HL-60 (cell line): Measurements from ENCODE around the gene AKR1B1.

Source experiments
- GABPA ChIP-seq: IDR thresholded peaks from 2 replicates; pipeline ENCODE4 v1.6.1; 2012; ENCODE audit warnings: low read depth
- POLR2AphosphoS5 ChIP-seq: IDR thresholded peaks from 2 replicates; pipeline ENCODE4 v1.6.1; 2012; ENCODE audit warnings: low read depth
- SPI1 ChIP-seq: IDR thresholded peaks from 2 replicates; pipeline ENCODE4 v1.6.1; 2012; ENCODE audit warnings: low read depth, mild to moderate bottlenecking, borderline replicate concordance
- TF ChIP-seq, protein P1 (sequence below): IDR thresholded peaks from one replicate; pipeline ENCODE4 v1.5.1; 2011; ENCODE audit warnings: low read length, control low read depth, inconsistent platforms; ENCODE audit not compliant: insufficient read depth
- TF ChIP-seq, protein P2 (sequence below): IDR thresholded peaks from 2 replicates; pipeline ENCODE4 v1.6.1; 2012; ENCODE audit warnings: low read depth; ENCODE audit not compliant: insufficient replicate concordance

DNA sequence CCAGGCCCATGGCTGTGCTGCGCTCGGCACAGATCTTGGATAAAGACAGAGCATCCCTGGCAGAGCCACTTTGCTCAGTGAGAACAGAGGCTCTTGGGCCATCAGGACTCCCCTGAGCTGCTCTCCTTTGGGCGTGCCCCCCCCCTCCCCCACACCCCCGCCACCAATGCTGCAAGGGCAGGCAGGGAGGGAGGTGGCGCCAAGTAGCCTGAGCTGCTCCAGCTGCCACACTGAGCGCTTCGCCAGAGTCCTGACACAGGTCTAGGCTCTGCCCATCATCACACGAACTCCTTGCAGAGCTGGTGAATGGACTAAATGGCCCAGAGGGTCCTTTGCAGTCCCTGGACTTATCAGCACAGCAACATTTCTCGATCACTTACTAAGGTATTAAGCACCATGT, 12.5 kb downstream of the AKR1B1 start:
- TF ChIP-seq, protein P1, sequence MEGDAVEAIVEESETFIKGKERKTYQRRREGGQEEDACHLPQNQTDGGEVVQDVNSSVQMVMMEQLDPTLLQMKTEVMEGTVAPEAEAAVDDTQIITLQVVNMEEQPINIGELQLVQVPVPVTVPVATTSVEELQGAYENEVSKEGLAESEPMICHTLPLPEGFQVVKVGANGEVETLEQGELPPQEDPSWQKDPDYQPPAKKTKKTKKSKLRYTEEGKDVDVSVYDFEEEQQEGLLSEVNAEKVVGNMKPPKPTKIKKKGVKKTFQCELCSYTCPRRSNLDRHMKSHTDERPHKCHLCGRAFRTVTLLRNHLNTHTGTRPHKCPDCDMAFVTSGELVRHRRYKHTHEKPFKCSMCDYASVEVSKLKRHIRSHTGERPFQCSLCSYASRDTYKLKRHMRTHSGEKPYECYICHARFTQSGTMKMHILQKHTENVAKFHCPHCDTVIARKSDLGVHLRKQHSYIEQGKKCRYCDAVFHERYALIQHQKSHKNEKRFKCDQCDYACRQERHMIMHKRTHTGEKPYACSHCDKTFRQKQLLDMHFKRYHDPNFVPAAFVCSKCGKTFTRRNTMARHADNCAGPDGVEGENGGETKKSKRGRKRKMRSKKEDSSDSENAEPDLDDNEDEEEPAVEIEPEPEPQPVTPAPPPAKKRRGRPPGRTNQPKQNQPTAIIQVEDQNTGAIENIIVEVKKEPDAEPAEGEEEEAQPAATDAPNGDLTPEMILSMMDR: no peak
- TF ChIP-seq, protein P2, sequence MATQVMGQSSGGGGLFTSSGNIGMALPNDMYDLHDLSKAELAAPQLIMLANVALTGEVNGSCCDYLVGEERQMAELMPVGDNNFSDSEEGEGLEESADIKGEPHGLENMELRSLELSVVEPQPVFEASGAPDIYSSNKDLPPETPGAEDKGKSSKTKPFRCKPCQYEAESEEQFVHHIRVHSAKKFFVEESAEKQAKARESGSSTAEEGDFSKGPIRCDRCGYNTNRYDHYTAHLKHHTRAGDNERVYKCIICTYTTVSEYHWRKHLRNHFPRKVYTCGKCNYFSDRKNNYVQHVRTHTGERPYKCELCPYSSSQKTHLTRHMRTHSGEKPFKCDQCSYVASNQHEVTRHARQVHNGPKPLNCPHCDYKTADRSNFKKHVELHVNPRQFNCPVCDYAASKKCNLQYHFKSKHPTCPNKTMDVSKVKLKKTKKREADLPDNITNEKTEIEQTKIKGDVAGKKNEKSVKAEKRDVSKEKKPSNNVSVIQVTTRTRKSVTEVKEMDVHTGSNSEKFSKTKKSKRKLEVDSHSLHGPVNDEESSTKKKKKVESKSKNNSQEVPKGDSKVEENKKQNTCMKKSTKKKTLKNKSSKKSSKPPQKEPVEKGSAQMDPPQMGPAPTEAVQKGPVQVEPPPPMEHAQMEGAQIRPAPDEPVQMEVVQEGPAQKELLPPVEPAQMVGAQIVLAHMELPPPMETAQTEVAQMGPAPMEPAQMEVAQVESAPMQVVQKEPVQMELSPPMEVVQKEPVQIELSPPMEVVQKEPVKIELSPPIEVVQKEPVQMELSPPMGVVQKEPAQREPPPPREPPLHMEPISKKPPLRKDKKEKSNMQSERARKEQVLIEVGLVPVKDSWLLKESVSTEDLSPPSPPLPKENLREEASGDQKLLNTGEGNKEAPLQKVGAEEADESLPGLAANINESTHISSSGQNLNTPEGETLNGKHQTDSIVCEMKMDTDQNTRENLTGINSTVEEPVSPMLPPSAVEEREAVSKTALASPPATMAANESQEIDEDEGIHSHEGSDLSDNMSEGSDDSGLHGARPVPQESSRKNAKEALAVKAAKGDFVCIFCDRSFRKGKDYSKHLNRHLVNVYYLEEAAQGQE: no peak
- TF ChIP-seq POLR2AphosphoS5 (no peak), SPI1 (no peak), GABPA (no peak)
